HFFc6 (cell line): ENCODE data around the gene CST7. TPM values are rescaled to one million over a fixed set of nuclear protein-coding genes. Genes with fewer than 3 reads are reported as not detected.

Experiments used
- DNase-seq: peaks from one replicate; pipeline ENCODE4 v3.0.0-alpha.2; 2018
- H3K27ac Mint-ChIP-seq: 2 replicates; pipeline ENCODE4 v1.8.0; 2020; ENCODE audit warnings: mild to moderate bottlenecking, mixed read lengths
- H3K27me3 Mint-ChIP-seq: 2 replicates; pipeline ENCODE4 v1.8.0; 2021; ENCODE audit warnings: mild to moderate bottlenecking, moderate library complexity, mixed read lengths; ENCODE audit not compliant: insufficient read depth
- H3K36me3 Mint-ChIP-seq: 2 replicates; pipeline ENCODE4 v1.8.0; 2021; ENCODE audit warnings: low read depth, mixed read lengths
- H3K4me1 Mint-ChIP-seq: 2 replicates; pipeline ENCODE4 v1.8.0; 2020; ENCODE audit warnings: low read depth, mixed read lengths
- H3K4me3 Mint-ChIP-seq: 2 replicates; pipeline ENCODE4 v1.8.0; 2020; ENCODE audit warnings: mild to moderate bottlenecking, moderate library complexity, mixed read lengths
- H3K9me3 Mint-ChIP-seq: 2 replicates; pipeline ENCODE4 v1.8.0; 2020; ENCODE audit warnings: mild to moderate bottlenecking, mixed read lengths
- total RNA-seq, 6 experiments: library from RNA; stranded (reverse); fragmentation: NEBNext Ultra II Directional; extraction: Animal tissue kit (Norgen Biotek cat#: 25700); gene quantifications; 2 replicates in 1 of 6; 3 replicates in 5 of 6; pipeline ENCODE4 v1.2.3, GENCODE V29; 2021
- TF ChIP-seq, protein P1 (sequence below): fragments of 200-600 bp; sonication (generic); IDR thresholded peaks from 2 replicates; pipeline ENCODE4 v1.5.0; 2021; ENCODE audit warnings: antibody characterized with exemption, mild to moderate bottlenecking

The CST7 gene
- total RNA-seq, 6 experiments from 2014 or later, result not detected

DNA sequence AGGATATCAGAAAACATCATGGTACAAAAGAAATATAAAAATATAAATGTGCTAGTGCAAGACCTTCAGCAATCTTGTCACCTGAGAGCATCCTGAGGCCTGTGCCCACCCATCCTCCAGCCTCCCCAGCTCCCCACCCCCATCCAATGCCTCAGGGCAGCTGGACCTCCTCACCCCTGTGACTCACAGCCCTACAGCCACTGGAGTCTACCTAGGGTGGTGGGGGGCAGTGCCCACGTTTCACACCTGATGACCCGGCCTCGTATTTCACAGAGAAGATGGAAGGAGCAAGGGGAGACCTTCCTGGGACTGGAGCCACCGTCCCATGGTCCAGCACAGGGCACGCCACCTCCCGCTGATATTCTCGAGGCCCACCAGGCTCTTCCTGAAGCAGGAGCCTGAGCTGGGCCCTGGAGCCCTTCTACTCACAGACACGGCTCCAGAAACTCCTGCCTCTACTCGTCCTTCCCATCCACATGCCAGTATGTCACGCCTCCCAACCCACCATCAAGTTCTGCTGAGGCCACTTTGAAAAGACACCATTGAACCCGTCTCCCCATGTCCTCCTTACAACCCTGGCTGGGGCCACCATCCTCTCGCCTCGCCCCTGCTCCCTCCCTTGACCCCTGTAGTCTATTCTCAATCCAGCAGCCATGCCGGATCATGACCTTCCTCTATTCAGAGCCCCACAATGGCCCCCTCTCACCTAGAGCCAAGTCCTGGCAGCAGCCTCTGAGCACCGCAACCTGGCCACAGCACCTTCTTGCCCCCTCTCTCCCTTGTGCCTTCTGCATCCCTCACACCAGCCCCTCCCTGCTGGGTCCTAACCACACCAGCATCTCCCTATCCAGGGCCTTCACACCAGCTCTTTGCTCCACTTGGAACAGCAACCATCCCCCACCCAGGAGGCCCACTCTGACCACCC is 30.2 kb downstream of the CST7 start:
- Mint-ChIP-seq H3K4me1 (peaks cover 11% of the 10 kb centered on the region), H3K4me3 (no peak overlapping the region), H3K9me3 (peaks cover 26% of the 10 kb centered on the region), H3K27ac (no peak overlapping the region), H3K36me3 (peaks cover 86% of the 10 kb centered on the region), H3K27me3 (no peaks in the 10 kb centered on the region; the same call in 1 of the 2 replicates)
- DNase-seq, result no peak
- TF ChIP-seq, protein P1, sequence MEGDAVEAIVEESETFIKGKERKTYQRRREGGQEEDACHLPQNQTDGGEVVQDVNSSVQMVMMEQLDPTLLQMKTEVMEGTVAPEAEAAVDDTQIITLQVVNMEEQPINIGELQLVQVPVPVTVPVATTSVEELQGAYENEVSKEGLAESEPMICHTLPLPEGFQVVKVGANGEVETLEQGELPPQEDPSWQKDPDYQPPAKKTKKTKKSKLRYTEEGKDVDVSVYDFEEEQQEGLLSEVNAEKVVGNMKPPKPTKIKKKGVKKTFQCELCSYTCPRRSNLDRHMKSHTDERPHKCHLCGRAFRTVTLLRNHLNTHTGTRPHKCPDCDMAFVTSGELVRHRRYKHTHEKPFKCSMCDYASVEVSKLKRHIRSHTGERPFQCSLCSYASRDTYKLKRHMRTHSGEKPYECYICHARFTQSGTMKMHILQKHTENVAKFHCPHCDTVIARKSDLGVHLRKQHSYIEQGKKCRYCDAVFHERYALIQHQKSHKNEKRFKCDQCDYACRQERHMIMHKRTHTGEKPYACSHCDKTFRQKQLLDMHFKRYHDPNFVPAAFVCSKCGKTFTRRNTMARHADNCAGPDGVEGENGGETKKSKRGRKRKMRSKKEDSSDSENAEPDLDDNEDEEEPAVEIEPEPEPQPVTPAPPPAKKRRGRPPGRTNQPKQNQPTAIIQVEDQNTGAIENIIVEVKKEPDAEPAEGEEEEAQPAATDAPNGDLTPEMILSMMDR, result no peak

DNA sequence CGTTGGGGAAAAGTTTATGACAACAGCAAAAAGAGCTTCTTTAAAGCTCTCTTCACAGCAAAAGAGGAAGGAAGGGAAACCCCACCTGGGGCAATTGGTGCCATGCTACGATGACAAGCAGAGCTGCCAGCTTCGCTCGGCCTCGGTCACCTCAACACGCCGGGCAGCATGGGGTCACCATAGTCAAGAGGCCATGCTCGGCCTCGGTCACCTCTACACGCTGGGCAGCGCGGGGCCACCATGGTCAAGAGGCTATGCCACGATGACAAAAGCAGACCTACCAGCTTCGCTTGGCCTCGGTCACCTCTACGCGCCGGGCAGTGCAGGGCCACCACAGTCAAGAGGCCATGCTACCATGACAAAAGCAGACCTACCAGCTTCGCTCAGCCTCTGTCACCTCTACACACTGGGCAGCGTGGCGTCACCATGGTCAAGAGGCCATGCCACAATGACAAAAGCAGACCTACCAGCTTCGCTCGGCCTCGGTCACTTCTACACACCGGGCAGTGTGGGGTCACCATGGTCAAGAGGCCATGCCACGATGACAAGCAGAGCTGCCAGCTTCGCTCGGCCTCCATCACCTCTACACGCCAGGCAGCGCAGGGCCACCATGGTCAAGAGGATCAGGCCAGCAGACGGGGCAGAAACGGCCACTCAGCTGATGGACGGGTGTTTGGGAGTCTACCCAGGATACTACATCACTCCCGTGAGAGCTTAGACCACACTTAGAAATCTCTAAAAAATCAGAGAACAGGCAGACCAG is 31.4 kb downstream of the CST7 start:
- H3K4me1 Mint-ChIP-seq, result peaks cover 8% of the 10 kb centered on the region
- DNase-seq, result no peak
- H3K4me3 Mint-ChIP-seq, result no peak overlapping the region
- no peaks in the 10 kb centered on the region; the same call in 1 of the 2 replicates for H3K27me3 Mint-ChIP-seq
- H3K27ac Mint-ChIP-seq, result no peak overlapping the region
- TF ChIP-seq, protein P1, result no peak
- peaks cover 77% of the 10 kb centered on the region for H3K36me3 Mint-ChIP-seq
- H3K9me3 Mint-ChIP-seq, result peaks cover 26% of the 10 kb centered on the region

DNA sequence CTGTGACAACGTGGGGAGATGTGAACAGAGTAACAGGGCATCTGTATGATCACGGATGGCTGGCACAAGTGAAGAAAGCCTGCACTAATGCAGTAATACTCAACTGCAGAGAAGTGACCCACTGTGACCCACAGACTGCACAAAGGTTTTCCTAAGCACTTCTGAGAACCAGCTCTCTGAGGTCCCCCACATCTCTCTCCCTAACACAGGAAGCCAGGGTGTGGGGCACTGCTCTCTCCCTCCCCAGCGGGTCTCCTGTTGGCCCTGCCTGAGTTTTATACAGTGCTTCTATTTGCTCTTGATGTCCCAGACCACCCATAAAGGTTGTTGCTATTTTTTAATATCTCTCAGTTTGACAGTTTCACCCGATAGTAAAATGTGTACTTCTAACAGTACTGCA is 32.2 kb downstream of the CST7 start:
- TF ChIP-seq, protein P1, result no peak
- DNase-seq, result no peak
- peaks cover 23% of the 10 kb centered on the region for H3K9me3 Mint-ChIP-seq
- H3K36me3 Mint-ChIP-seq, result peaks cover 69% of the 10 kb centered on the region
- no peak overlapping the region for H3K4me3 Mint-ChIP-seq
- no peaks in the 10 kb centered on the region; the same call in 1 of the 2 replicates for H3K27me3 Mint-ChIP-seq
- H3K27ac Mint-ChIP-seq, result no peak overlapping the region
- H3K4me1 Mint-ChIP-seq, result peaks cover 6% of the 10 kb centered on the region

DNA sequence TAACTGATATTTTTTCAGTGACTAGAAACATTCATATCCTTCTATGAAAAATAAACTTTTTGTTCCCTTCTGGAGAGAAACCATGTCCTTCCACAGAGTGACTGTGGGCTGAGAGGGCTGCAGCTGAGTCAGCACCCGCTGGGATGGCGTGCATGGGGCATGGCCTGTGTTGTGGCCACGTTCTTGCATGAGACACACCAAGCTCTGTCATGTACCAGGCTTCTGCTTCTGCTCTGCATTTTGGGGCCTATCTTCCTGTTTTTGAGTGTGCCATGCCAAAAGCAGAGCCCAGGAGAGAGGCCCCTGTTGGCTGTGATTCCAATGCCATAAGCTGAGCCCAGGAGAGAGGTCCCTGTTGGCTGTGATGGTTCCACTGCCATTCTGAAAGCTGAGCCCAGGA is 32.7 kb downstream of the CST7 start:
- Mint-ChIP-seq H3K27ac (no peak overlapping the region), H3K4me3 (no peak overlapping the region), H3K36me3 (peaks cover 64% of the 10 kb centered on the region), H3K4me1 (peaks cover 6% of the 10 kb centered on the region), H3K27me3 (no peaks in the 10 kb centered on the region; the same call in 1 of the 2 replicates), H3K9me3 (peaks cover 18% of the 10 kb centered on the region)
- DNase-seq, result no peak
- TF ChIP-seq, protein P1, result no peak

DNA sequence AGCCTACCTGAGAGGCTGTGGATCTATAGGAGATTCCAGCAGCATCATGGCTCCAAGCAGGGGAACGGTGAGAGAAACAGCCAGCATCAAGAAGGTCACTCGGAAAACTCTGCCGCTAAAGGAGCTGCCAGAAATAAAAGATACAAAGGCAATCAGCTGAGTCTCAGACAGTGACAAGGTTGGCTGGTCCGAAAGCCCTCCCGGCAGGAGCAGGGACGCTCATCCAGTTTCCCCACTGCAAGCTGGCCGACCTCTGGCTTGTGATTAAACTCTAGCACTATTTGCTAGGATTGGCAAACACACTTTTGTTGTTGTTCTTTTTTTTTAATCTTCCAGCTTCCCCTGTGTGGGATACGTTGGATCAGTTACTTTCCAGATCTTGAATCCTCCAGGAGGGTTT is 34.8 kb downstream of the CST7 start:
- Mint-ChIP-seq H3K4me1 (peaks cover 6% of the 10 kb centered on the region), H3K36me3 (peaks cover 45% of the 10 kb centered on the region), H3K4me3 (no peak overlapping the region), H3K27ac (no peak overlapping the region), H3K9me3 (peaks cover 18% of the 10 kb centered on the region), H3K27me3 (no peaks in the 10 kb centered on the region; the same call in 1 of the 2 replicates)
- DNase-seq, result no peak
- TF ChIP-seq, protein P1, result no peak
